HepG2 (cell line): ENCODE data around the gene PSD4. TPM values are rescaled to one million over a fixed set of nuclear protein-coding genes. Genes with fewer than 3 reads are reported as not detected.

Experiments used
- ATF7 ChIP-seq, 2 experiments: fragments of 450-650 bp in 1 of 2; sonication (generic) in 1 of 2; formaldehyde crosslinking in 1 of 2; IDR thresholded peaks; 2 replicates each; pipeline versions ENCODE4 v1.4.0 to v1.6.1; 2016 to 2020; ENCODE audit warnings: antibody characterized with exemption in 1 of 2, mild to moderate bottlenecking in 1 of 2, missing genetic modification reagents in 1 of 2
- ATF7-NPFF ChIP-seq: sonication (generic); formaldehyde crosslinking; IDR thresholded peaks from 2 replicates; pipeline ENCODE4 v1.8.1; 2023; ENCODE audit warnings: mild to moderate bottlenecking, low read depth, missing genetic modification reagents, moderate library complexity
- RBFOX2 ChIP-seq: fragments of 200-400 bp; formaldehyde crosslinking; IDR thresholded peaks from 2 replicates; pipeline ENCODE4 v1.6.1; 2017; ENCODE audit warnings: low read depth, mild to moderate bottlenecking, low read length
- ZBTB8A ChIP-seq: sonication (generic); formaldehyde crosslinking; IDR thresholded peaks from 2 replicates; pipeline ENCODE4 v1.4.0; 2020; ENCODE audit warnings: mild to moderate bottlenecking, low read depth, missing genetic modification reagents, borderline replicate concordance
- ZNF460 ChIP-seq: sonication (generic); formaldehyde crosslinking; IDR thresholded peaks from 2 replicates; pipeline ENCODE4 v1.5.1; 2020; ENCODE audit warnings: missing genetic modification reagents, mild to moderate bottlenecking, borderline replicate concordance
- ZNF850 ChIP-seq: sonication (generic); formaldehyde crosslinking; conservative IDR thresholded peaks from 2 replicates; pipeline ENCODE4 v1.9.0; 2021; ENCODE audit warnings: mild to moderate bottlenecking, missing genetic modification reagents
- polyA plus RNA-seq, 8 experiments: library from polyadenylated mRNA; depleted of rRNA in 3 of 8; stranded (reverse) in 7 of 8; unstranded in 1 of 8; fragments of >200 nt; fragmentation: Illumina TruSeq in 4 of 8; extraction: Trizol in 4 of 8; gene quantifications; 2 replicates each; pipeline versions ENCODE4 v1.2.1 to v1.2.3, GENCODE V29; 2011 to 2016; ENCODE audit warnings: low read depth in 4 of 8, missing spikeins in 1 of 8, mixed read lengths in 1 of 8; ENCODE audit not compliant: insufficient read depth in 1 of 8
- total RNA-seq, 5 experiments: library from RNA; depleted of rRNA; stranded (reverse); fragments of >200 nt; fragmentation: Illumina TruSeq; extraction: Trizol; gene quantifications; 2 replicates each; pipeline ENCODE4 v1.2.3, GENCODE V29; 2016; ENCODE audit warnings: low read depth in 1 of 5
- TF ChIP-seq, protein P1 (sequence below): sonication (generic); formaldehyde crosslinking; IDR thresholded peaks from 2 replicates; pipeline ENCODE4 v1.5.1; 2020; ENCODE audit warnings: missing genetic modification reagents, mild to moderate bottlenecking, borderline replicate concordance
- TF ChIP-seq, protein P2 (sequence below): sonication (generic); formaldehyde crosslinking; IDR thresholded peaks from 2 replicates; pipeline ENCODE4 v1.4.0; 2020; ENCODE audit warnings: mild to moderate bottlenecking, missing genetic modification reagents
- TF ChIP-seq, protein P3 (sequence below): sonication (generic); formaldehyde crosslinking; IDR thresholded peaks from 2 replicates; pipeline ENCODE4 v1.5.1; 2020; ENCODE audit warnings: missing genetic modification reagents, mild to moderate bottlenecking, borderline replicate concordance
- TF ChIP-seq, protein P4 (sequence below): sonication (generic); formaldehyde crosslinking; IDR thresholded peaks from 2 replicates; pipeline ENCODE4 v1.5.0; 2020; ENCODE audit warnings: mild to moderate bottlenecking, missing genetic modification reagents, borderline replicate concordance
- TF ChIP-seq, protein P5 (sequence below): IDR thresholded peaks from 2 replicates; pipeline ENCODE4 v1.6.1; 2012; ENCODE audit warnings: low read length, improper control_type of control experiment

PSD4 gene
- total and polyA plus RNA-seq, 2 of the 13 experiments (the other 11 are each of a cell fraction or from before 2014, with no cell fraction given): 5.8 to 9.4 TPM

DNA sequence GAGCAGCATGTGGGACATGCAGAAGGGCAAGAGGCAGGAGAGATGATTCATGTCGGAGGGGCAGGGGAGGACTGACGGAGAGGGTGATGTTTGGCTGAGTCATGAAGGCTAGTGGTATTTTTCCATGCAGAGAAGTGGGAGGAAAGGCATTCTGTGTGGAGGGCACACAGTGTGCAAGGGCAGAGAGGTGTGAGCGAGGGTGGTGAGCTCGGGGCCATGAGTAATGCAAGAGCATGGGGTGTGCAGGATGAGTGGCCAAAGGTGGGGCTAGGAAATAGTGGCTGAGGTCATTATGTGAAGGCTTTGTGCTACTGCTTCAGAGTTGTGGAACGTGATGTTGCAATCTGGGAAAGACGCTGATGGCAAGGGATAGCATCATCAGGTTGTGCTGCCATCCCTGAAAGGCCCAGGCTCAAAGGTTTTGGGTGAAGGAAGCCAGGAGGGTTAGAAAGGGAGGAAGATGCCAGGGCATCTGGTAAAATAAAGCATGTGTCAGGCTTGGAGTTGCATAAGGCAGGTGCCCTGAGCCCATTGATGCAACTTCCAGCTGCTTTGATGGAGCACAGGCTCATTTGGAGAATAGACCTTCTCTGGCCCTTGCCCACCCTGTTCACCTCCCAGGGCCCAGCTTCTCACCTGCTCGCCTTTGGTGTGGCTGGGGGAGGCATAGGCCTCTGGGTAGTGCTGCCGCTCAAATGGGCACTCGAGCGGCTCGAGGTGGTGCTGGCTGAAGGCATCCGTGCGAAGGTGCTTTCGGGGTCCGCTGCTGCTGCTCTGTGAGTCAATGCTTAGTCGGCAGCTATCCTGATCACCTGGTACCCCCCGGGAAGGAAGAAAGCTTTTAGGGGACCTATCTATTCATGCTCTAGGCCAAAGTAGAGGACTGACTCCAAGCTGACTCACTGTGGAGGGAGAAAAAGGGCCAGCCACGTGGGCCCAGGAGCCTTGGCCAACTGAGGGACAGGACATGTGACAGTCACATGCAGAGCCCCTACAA, 67.4 kb downstream of the PSD4 start (continued):
- TF ChIP-seq RBFOX2: no peak
- no peak for TF ChIP-seq ATF7-NPFF (CRISPR knock-in tag)
- TF ChIP-seq, protein P1, sequence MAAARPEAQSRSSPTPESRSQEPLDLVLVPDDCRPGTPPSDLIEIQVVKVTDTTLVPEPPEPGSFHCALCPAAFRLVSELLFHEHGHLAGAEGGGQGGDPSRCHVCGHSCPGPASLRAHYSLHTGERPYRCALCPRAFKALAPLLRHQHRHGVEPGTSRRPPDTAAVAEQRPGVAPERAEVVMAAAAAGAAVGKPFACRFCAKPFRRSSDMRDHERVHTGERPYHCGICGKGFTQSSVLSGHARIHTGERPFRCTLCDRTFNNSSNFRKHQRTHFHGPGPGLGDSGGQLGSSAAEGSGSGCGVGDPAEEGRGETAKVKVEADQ (CRISPR knock-in tag): no peak
- TF ChIP-seq, protein P2, sequence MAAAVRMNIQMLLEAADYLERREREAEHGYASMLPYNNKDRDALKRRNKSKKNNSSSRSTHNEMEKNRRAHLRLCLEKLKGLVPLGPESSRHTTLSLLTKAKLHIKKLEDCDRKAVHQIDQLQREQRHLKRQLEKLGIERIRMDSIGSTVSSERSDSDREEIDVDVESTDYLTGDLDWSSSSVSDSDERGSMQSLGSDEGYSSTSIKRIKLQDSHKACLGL (CRISPR knock-in tag): no peak
- TF ChIP-seq, protein P3, sequence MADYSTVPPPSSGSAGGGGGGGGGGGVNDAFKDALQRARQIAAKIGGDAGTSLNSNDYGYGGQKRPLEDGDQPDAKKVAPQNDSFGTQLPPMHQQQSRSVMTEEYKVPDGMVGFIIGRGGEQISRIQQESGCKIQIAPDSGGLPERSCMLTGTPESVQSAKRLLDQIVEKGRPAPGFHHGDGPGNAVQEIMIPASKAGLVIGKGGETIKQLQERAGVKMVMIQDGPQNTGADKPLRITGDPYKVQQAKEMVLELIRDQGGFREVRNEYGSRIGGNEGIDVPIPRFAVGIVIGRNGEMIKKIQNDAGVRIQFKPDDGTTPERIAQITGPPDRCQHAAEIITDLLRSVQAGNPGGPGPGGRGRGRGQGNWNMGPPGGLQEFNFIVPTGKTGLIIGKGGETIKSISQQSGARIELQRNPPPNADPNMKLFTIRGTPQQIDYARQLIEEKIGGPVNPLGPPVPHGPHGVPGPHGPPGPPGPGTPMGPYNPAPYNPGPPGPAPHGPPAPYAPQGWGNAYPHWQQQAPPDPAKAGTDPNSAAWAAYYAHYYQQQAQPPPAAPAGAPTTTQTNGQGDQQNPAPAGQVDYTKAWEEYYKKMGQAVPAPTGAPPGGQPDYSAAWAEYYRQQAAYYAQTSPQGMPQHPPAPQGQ (CRISPR knock-in tag): no peak
- peak; percentile 81; the same call in 1 of the 2 replicates for TF ChIP-seq ATF7 (IDR thresholded peaks at IDR 0.05)
- TF ChIP-seq ATF7 (CRISPR knock-in tag; IDR thresholded peaks at IDR 0.05): peak; percentile 28; the same call in 1 of the 2 replicates
- TF ChIP-seq ZNF850 (CRISPR knock-in tag): no peak
- TF ChIP-seq, protein P4, sequence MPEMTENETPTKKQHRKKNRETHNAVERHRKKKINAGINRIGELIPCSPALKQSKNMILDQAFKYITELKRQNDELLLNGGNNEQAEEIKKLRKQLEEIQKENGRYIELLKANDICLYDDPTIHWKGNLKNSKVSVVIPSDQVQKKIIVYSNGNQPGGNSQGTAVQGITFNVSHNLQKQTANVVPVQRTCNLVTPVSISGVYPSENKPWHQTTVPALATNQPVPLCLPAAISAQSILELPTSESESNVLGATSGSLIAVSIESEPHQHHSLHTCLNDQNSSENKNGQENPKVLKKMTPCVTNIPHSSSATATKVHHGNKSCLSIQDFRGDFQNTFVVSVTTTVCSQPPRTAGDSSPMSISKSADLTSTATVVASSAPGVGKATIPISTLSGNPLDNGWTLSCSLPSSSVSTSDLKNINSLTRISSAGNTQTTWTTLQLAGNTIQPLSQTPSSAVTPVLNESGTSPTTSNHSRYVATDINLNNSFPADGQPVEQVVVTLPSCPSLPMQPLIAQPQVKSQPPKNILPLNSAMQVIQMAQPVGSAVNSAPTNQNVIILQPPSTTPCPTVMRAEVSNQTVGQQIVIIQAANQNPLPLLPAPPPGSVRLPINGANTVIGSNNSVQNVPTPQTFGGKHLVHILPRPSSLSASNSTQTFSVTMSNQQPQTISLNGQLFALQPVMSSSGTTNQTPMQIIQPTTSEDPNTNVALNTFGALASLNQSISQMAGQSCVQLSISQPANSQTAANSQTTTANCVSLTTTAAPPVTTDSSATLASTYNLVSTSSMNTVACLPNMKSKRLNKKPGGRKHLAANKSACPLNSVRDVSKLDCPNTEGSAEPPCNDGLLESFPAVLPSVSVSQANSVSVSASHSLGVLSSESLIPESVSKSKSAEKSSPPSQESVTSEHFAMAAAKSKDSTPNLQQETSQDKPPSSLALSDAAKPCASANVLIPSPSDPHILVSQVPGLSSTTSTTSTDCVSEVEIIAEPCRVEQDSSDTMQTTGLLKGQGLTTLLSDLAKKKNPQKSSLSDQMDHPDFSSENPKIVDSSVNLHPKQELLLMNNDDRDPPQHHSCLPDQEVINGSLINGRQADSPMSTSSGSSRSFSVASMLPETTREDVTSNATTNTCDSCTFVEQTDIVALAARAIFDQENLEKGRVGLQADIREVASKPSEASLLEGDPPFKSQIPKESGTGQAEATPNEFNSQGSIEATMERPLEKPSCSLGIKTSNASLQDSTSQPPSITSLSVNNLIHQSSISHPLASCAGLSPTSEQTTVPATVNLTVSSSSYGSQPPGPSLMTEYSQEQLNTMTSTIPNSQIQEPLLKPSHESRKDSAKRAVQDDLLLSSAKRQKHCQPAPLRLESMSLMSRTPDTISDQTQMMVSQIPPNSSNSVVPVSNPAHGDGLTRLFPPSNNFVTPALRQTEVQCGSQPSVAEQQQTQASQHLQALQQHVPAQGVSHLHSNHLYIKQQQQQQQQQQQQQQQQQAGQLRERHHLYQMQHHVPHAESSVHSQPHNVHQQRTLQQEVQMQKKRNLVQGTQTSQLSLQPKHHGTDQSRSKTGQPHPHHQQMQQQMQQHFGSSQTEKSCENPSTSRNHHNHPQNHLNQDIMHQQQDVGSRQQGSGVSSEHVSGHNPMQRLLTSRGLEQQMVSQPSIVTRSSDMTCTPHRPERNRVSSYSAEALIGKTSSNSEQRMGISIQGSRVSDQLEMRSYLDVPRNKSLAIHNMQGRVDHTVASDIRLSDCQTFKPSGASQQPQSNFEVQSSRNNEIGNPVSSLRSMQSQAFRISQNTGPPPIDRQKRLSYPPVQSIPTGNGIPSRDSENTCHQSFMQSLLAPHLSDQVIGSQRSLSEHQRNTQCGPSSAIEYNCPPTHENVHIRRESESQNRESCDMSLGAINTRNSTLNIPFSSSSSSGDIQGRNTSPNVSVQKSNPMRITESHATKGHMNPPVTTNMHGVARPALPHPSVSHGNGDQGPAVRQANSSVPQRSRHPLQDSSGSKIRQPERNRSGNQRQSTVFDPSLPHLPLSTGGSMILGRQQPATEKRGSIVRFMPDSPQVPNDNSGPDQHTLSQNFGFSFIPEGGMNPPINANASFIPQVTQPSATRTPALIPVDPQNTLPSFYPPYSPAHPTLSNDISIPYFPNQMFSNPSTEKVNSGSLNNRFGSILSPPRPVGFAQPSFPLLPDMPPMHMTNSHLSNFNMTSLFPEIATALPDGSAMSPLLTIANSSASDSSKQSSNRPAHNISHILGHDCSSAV (CRISPR knock-in tag): no peak
- TF ChIP-seq, protein P5, sequence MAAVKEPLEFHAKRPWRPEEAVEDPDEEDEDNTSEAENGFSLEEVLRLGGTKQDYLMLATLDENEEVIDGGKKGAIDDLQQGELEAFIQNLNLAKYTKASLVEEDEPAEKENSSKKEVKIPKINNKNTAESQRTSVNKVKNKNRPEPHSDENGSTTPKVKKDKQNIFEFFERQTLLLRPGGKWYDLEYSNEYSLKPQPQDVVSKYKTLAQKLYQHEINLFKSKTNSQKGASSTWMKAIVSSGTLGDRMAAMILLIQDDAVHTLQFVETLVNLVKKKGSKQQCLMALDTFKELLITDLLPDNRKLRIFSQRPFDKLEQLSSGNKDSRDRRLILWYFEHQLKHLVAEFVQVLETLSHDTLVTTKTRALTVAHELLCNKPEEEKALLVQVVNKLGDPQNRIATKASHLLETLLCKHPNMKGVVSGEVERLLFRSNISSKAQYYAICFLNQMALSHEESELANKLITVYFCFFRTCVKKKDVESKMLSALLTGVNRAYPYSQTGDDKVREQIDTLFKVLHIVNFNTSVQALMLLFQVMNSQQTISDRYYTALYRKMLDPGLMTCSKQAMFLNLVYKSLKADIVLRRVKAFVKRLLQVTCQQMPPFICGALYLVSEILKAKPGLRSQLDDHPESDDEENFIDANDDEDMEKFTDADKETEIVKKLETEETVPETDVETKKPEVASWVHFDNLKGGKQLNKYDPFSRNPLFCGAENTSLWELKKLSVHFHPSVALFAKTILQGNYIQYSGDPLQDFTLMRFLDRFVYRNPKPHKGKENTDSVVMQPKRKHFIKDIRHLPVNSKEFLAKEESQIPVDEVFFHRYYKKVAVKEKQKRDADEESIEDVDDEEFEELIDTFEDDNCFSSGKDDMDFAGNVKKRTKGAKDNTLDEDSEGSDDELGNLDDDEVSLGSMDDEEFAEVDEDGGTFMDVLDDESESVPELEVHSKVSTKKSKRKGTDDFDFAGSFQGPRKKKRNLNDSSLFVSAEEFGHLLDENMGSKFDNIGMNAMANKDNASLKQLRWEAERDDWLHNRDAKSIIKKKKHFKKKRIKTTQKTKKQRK: no peak
- no peak for TF ChIP-seq ZNF460 (CRISPR knock-in tag)
- no peak for TF ChIP-seq ZBTB8A
